DOHH2 (cell line): ENCODE results near the gene ADO.

Experiments used
- H3F3A ChIP-seq: fragments of 200-600 bp; sonication (generic), shearing (Covaris generic); 2 replicates; pipeline ENCODE4 v1.6.0; 2016; ENCODE audit warnings: antibody characterized with exemption, mild to moderate bottlenecking; ENCODE audit not compliant: control insufficient read depth, insufficient read depth
- H3K27ac ChIP-seq: fragments of 200-600 bp; sonication (generic); 2 replicates; pipeline ENCODE4 v1.5.1; 2014; ENCODE audit warnings: low read depth, mild to moderate bottlenecking, low read length, moderate library complexity
- H3K27me3 ChIP-seq: fragments of 200-600 bp; sonication (generic); 2 replicates; pipeline ENCODE4 v1.6.1; 2014; ENCODE audit warnings: mild to moderate bottlenecking, low read length, mixed read lengths; ENCODE audit not compliant: control insufficient read depth
- H3K36me3 ChIP-seq: fragments of 200-600 bp; sonication (generic); 2 replicates; pipeline ENCODE4 v1.6.1; 2014; ENCODE audit warnings: mild to moderate bottlenecking, low read length, moderate library complexity, mixed read lengths; ENCODE audit not compliant: control insufficient read depth
- H3K4me1 ChIP-seq: fragments of 200-600 bp; sonication (generic); 2 replicates; pipeline ENCODE4 v1.6.1; 2014; ENCODE audit warnings: mild to moderate bottlenecking, low read length, mixed read lengths; ENCODE audit not compliant: control insufficient read depth
- H3K4me2 ChIP-seq: fragments of 200-600 bp; sonication (generic); 2 replicates; pipeline ENCODE4 v1.6.0; 2014; ENCODE audit warnings: mild to moderate bottlenecking, low read length, moderate library complexity
- H3K4me3 ChIP-seq: fragments of 200-600 bp; sonication (generic); 2 replicates; pipeline ENCODE4 v1.5.1; 2014; ENCODE audit warnings: mild to moderate bottlenecking, low read length, mixed read lengths
- H3K79me2 ChIP-seq: fragments of 200-600 bp; sonication (generic); 2 replicates; pipeline ENCODE4 v1.6.1; 2014; ENCODE audit warnings: mild to moderate bottlenecking, low read length, mixed read lengths; ENCODE audit not compliant: control insufficient read depth
- H3K9me2 ChIP-seq: fragments of 200-600 bp; sonication (generic); replicated peaks from 2 replicates; pipeline ENCODE4 v1.6.1; 2014; ENCODE audit warnings: mild to moderate bottlenecking, low read length, mixed read lengths; ENCODE audit not compliant: control insufficient read depth
- H3K9me3 ChIP-seq: fragments of 200-600 bp; sonication (generic); 2 replicates; pipeline ENCODE4 v1.6.1; 2014; ENCODE audit warnings: antibody characterized with exemption, low read length, mixed read lengths; ENCODE audit not compliant: control insufficient read depth, insufficient read depth
- H4K20me1 ChIP-seq: fragments of 200-600 bp; sonication (generic); 2 replicates; pipeline ENCODE4 v1.6.0; 2014; ENCODE audit warnings: low read depth, mild to moderate bottlenecking, antibody characterized with exemption, low read length, moderate library complexity; ENCODE audit not compliant: control insufficient read depth, insufficient read depth
- CTCF ChIP-seq: fragments of 200-600 bp; sonication (generic); IDR thresholded peaks from one replicate; pipeline ENCODE4 v1.5.1; 2014; ENCODE audit warnings: antibody characterized with exemption, mild to moderate bottlenecking, low read depth, low read length; ENCODE audit not compliant: poor library complexity, severe bottlenecking
- EZH2phosphoT487 ChIP-seq: fragments of 200-600 bp; sonication (generic); IDR thresholded peaks from 2 replicates; pipeline ENCODE4 v1.6.1; 2017; ENCODE audit warnings: borderline replicate concordance, mild to moderate bottlenecking, antibody characterized with exemption, low read length, moderate library complexity, mixed read lengths

The ADO gene

GRCh38 chr10:62804356-62805230 lies at the start of gene ADO:
ADO (plus strand) TSS chr10:62804720; CDS start chr10:62805060, 340 bp downstream.
- Histone ChIP-seq H3K27me3 (no peaks in the 10 kb centered on the region), H3K4me2 (peak within 1 kb of the TSS; percentile 97), H3K36me3 (peaks cover 43% of the 10 kb centered on the region), H3K27ac (peak within 1 kb of the TSS; percentile 60), H3F3A (0 out of 2 replicates have a peak, but pooled peaks cover 2% of the 10 kb centered on the region), H4K20me1 (peaks cover 19% of the 10 kb centered on the region), H3K4me1 (peaks cover 33% of the 10 kb centered on the region), H3K4me3 (peak within 1 kb of the TSS; percentile 93), H3K79me2 (peaks cover 49% of the 10 kb centered on the region), H3K9me2 (no peaks in the 10 kb centered on the region), H3K9me3 (no peaks in the 10 kb centered on the region)
- no peak for TF ChIP-seq CTCF
- TF ChIP-seq EZH2phosphoT487: no peak

GRCh38 chr10:62754963-62755362 lies 49.6 kb upstream of the ADO start:
- Histone ChIP-seq H3K36me3 (no peaks in the 10 kb centered on the region), H3K4me2 (no peak overlapping the region; the same call in 1 of the 2 replicates), H3K4me3 (no peak overlapping the region), H3K79me2 (no peaks in the 10 kb centered on the region), H3K27ac (no peak overlapping the region), H4K20me1 (no peaks in the 10 kb centered on the region), H3K9me2 (no peaks in the 10 kb centered on the region), H3F3A (no peaks in the 10 kb centered on the region), H3K4me1 (peaks cover 23% of the 10 kb centered on the region), H3K9me3 (no peaks in the 10 kb centered on the region), H3K27me3 (no peaks in the 10 kb centered on the region)
- TF ChIP-seq CTCF: no peak
- TF ChIP-seq EZH2phosphoT487: no peak

- Histone ChIP-seq H3F3A (no peaks in the 10 kb centered on the region), H3K27ac (no peak overlapping the region), H3K4me1 (peaks cover 28% of the 10 kb centered on the region), H3K4me2 (peak overlapping the region; percentile 52), H4K20me1 (no peaks in the 10 kb centered on the region), H3K9me2 (no peaks in the 10 kb centered on the region), H3K4me3 (peak overlapping the region; percentile 26), H3K9me3 (no peaks in the 10 kb centered on the region), H3K36me3 (no peaks in the 10 kb centered on the region), H3K27me3 (no peaks in the 10 kb centered on the region), H3K79me2 (no peaks in the 10 kb centered on the region)
- TF ChIP-seq EZH2phosphoT487 (no peak), CTCF (no peak)
These were observed 48.6 kb upstream of the ADO start for GRCh38 chr10:62755662-62756653.
